Smooth muscle cell (in vitro differentiated cells): ENCODE data around the gene ARFGAP2. TPM values are rescaled to one million over a fixed set of nuclear protein-coding genes. Genes with fewer than 3 reads are reported as not detected.

Experiments used
- DNase-seq: peaks from one replicate; lab custom pipeline; 2025; ENCODE audit not compliant: unreplicated experiment; lab: John Stamatoyannopoulos, UW
- H2AFZ ChIP-seq: fragments of 200-600 bp; sonication (generic); 2 replicates; pipeline ENCODE4 v1.6.0; 2016; ENCODE audit warnings: antibody characterized with exemption, low read depth, mild to moderate bottlenecking
- H3F3A ChIP-seq: fragments of 200-600 bp; sonication (generic); 2 replicates; pipeline ENCODE4 v1.6.0; 2017; ENCODE audit warnings: antibody characterized with exemption, low read depth
- H3K27ac ChIP-seq: fragments of 200-600 bp; sonication (generic); 2 replicates; pipeline ENCODE4 v1.5.1; 2016; ENCODE audit warnings: low read depth, mild to moderate bottlenecking
- H3K27me3 ChIP-seq: fragments of 200-600 bp; sonication (generic); 2 replicates; pipeline ENCODE4 v1.6.1; 2016; ENCODE audit warnings: low read depth, mild to moderate bottlenecking
- H3K36me3 ChIP-seq: fragments of 200-600 bp; sonication (generic); 2 replicates; pipeline ENCODE4 v1.5.1; 2016; ENCODE audit warnings: low read depth
- H3K4me1 ChIP-seq: fragments of 200-600 bp; sonication (generic); 2 replicates; pipeline ENCODE4 v1.5.1; 2016; ENCODE audit warnings: low read depth
- H3K4me2 ChIP-seq: fragments of 200-600 bp; sonication (generic); 2 replicates; pipeline ENCODE4 v1.6.0; 2016; ENCODE audit warnings: mild to moderate bottlenecking
- H3K4me3 ChIP-seq: fragments of 200-600 bp; sonication (generic); 2 replicates; pipeline ENCODE4 v1.5.1; 2016; ENCODE audit warnings: mild to moderate bottlenecking
- H3K79me2 ChIP-seq: fragments of 200-600 bp; sonication (generic); 2 replicates; pipeline ENCODE4 v1.6.0; 2016; ENCODE audit warnings: low read depth, mild to moderate bottlenecking
- H3K9ac ChIP-seq: fragments of 200-600 bp; sonication (generic); 2 replicates; pipeline ENCODE4 v1.6.0; 2016; ENCODE audit warnings: low read depth
- H3K9me3 ChIP-seq: fragments of 200-600 bp; sonication (generic); replicated peaks from 2 replicates; pipeline ENCODE4 v1.5.1; 2016; ENCODE audit warnings: low read depth
- H4K20me1 ChIP-seq: fragments of 200-600 bp; sonication (generic); 2 replicates; pipeline ENCODE4 v1.6.0; 2016; ENCODE audit warnings: low read depth
- WGBS: methylation state at CpG from one replicate; pipeline ENCODE4 v1.1.7; 2016; ENCODE audit warnings: low lambda C conversion rate; 5-methylcytosine and 5-hydroxymethylcytosine counted together
- polyA plus RNA-seq: library from polyadenylated mRNA; unstranded; fragments of >200 nt; fragmentation: Nextera tagmentation; extraction: Ambion mirVana; gene quantifications from 2 replicates; pipeline ENCODE4 v1.2.1, GENCODE V29; 2016
- total RNA-seq: library from RNA; depleted of rRNA; stranded (reverse); fragments of >200 nt; gene quantifications from 2 replicates; pipeline ENCODE4 v1.2.3, GENCODE V29; 2014
- TF ChIP-seq, protein P1 (sequence below): fragments of 200-600 bp; sonication (generic); IDR thresholded peaks from 2 replicates; pipeline ENCODE4 v1.5.1; 2017; ENCODE audit warnings: borderline replicate concordance, mild to moderate bottlenecking, antibody characterized with exemption; ENCODE audit not compliant: insufficient read depth, poor library complexity, severe bottlenecking

The ARFGAP2 gene
- total and polyA plus RNA-seq, 2 experiments from 2014 or later = 58.6 to 76.5 TPM

- Histone ChIP-seq H3K4me3 (no peak overlapping the region), H3K4me1 (no peaks in the 10 kb centered on the region)
Observed at GRCh38 chr11:47149782-47150181, 26.9 kb downstream of the ARFGAP2 start.

DNA sequence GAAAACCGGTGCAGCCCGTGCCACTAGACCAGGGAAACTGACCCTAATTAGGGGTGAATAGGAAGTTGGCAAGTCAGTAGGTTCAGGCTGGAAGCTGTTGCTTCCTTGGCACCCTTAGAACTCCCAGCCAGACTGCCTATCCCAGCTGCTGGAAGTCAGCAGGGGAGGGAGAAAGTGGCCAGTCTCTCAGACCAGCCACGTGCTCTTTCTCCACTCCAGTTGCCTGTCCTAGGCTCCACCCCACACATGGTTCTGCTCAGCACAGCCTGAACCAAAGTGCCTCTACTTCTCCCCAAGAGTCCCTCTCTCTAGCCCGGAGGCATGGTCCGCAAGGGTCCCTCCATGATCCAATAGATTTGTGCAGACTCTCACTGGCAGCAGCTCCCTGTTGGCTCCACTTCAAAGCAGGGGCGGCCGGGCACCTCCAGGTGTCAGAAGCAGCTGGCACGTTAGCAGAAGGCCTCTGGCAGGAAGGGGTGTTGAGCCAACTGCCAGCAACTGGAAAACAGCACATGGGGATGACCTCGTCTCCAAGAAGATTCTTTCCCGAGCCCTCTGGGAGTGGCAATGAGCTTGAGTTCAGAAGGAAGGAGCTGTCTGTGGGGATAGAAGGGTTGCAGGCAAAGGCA, 27.7 kb downstream of the ARFGAP2 start:
- no peaks in the 10 kb centered on the region for H3K36me3 ChIP-seq
- no peak overlapping the region for H3K4me3 ChIP-seq
- TF ChIP-seq, protein P1, sequence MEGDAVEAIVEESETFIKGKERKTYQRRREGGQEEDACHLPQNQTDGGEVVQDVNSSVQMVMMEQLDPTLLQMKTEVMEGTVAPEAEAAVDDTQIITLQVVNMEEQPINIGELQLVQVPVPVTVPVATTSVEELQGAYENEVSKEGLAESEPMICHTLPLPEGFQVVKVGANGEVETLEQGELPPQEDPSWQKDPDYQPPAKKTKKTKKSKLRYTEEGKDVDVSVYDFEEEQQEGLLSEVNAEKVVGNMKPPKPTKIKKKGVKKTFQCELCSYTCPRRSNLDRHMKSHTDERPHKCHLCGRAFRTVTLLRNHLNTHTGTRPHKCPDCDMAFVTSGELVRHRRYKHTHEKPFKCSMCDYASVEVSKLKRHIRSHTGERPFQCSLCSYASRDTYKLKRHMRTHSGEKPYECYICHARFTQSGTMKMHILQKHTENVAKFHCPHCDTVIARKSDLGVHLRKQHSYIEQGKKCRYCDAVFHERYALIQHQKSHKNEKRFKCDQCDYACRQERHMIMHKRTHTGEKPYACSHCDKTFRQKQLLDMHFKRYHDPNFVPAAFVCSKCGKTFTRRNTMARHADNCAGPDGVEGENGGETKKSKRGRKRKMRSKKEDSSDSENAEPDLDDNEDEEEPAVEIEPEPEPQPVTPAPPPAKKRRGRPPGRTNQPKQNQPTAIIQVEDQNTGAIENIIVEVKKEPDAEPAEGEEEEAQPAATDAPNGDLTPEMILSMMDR = no peak
- H3K9ac ChIP-seq = no peak overlapping the region
- DNase-seq = no peak
- H3K9me3 ChIP-seq = no peaks in the 10 kb centered on the region
- 81% methylated on average over 10 of the region's 10 CpGs for WGBS
- no peaks in the 10 kb centered on the region for H3K4me1 ChIP-seq
- no peaks in the 10 kb centered on the region for H3K27me3 ChIP-seq
- no peaks in the 10 kb centered on the region for H3F3A ChIP-seq
- no peak overlapping the region for H2AFZ ChIP-seq
- no peak overlapping the region for H3K27ac ChIP-seq
- H3K4me2 ChIP-seq = no peak overlapping the region
- no peaks in the 10 kb centered on the region for H3K79me2 ChIP-seq
- H4K20me1 ChIP-seq = peaks cover 15% of the 10 kb centered on the region

More at GRCh38 chr11:47149782-47150181, 26.9 kb downstream of the ARFGAP2 start:
- no peak overlapping the region for H3K9ac ChIP-seq
- H2AFZ ChIP-seq = no peak overlapping the region
- no peaks in the 10 kb centered on the region for H3F3A ChIP-seq
- TF ChIP-seq, protein P1 = no peak
- H3K4me2 ChIP-seq = no peak overlapping the region
- H3K9me3 ChIP-seq = no peaks in the 10 kb centered on the region
- H4K20me1 ChIP-seq = peaks cover 15% of the 10 kb centered on the region
- WGBS = 87% methylated on average over 2 of the region's 2 CpGs
- H3K79me2 ChIP-seq = no peaks in the 10 kb centered on the region
- H3K36me3 ChIP-seq = no peaks in the 10 kb centered on the region
- H3K27ac ChIP-seq = no peak overlapping the region
- DNase-seq = no peak
- no peaks in the 10 kb centered on the region for H3K27me3 ChIP-seq

DNA sequence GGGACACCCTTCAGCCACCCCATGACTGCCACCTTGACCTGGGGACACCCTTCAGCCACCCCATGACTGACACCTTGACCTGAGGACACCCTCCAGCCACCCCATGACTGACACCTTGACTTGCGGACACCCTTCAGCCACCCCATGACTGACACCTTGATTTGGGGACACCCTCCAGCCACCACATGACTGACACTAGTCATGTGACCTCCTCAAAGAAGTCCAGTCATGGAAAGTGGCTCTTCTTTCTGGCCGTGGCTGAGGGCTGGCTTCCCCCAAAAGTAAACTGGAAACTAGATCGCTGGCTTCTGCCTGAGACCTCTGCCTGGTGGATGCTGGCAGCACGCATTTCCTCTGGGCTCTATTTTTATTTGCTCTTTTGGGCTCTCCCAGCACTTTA, 28.4 kb downstream of the ARFGAP2 start:
- no peak overlapping the region for H3K4me3 ChIP-seq
- H3K36me3 ChIP-seq = no peaks in the 10 kb centered on the region
- H3K4me2 ChIP-seq = no peak overlapping the region
- TF ChIP-seq, protein P1 = no peak
- no peak for DNase-seq
- H3K9me3 ChIP-seq = no peaks in the 10 kb centered on the region
- no peaks in the 10 kb centered on the region for H3K4me1 ChIP-seq
- no peak overlapping the region for H2AFZ ChIP-seq
- H3F3A ChIP-seq = no peaks in the 10 kb centered on the region
- H3K27me3 ChIP-seq = no peaks in the 10 kb centered on the region
- H3K27ac ChIP-seq = no peak overlapping the region
- peaks cover 16% of the 10 kb centered on the region for H4K20me1 ChIP-seq
- no peaks in the 10 kb centered on the region for H3K79me2 ChIP-seq
- H3K9ac ChIP-seq = no peak overlapping the region
- WGBS = 97% methylated on average over 4 of the region's 4 CpGs

DNA sequence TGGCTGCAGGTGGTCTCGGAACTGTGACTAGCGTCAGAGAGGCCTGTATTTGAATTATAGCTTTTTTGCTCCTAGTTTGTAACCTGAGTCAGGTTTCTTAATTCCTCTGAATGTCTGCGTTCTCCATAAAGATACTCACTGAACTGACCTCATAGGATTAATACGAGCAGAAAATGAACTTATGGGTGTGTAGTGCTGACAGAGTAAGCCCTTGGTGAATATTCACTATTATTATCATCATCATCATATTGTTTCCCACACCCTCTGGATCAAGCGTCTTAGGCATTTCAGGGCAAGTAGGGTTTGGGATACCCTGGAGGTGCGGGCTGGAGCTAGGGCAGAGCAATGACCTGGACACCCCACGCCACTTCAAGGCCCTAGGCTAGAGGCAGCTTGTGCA, 29.0 kb downstream of the ARFGAP2 start:
- Histone ChIP-seq H3K9me3 (no peaks in the 10 kb centered on the region), H3K27ac (no peak overlapping the region), H3K4me1 (no peaks in the 10 kb centered on the region), H3K4me3 (no peak overlapping the region), H3K79me2 (no peaks in the 10 kb centered on the region), H2AFZ (no peak overlapping the region), H3K27me3 (no peaks in the 10 kb centered on the region), H3K36me3 (no peaks in the 10 kb centered on the region), H4K20me1 (peaks cover 16% of the 10 kb centered on the region), H3K9ac (no peak overlapping the region), H3K4me2 (no peak overlapping the region), H3F3A (peaks cover 4% of the 10 kb centered on the region)
- 90% methylated on average over 7 of the region's 7 CpGs for WGBS
- TF ChIP-seq, protein P1 = no peak
- DNase-seq = no peak
